Thymus (tissue), 11 donors: ENCODE results near the gene ANO3. TPM values are rescaled to one million over a fixed set of nuclear protein-coding genes. Genes with fewer than 3 reads are reported as not detected.

Source experiments
- DNase-seq, 9 donors: peaks; one replicate each; pipeline ENCODE4 v3.0.0-alpha.2; 2013; ENCODE audit warnings: low spot score in 9 of 9, low read depth in 6 of 9, missing footprints in 1 of 9
- H3K27ac ChIP-seq, 2 donors: one replicate each; pipeline ENCODE4 v1.5.1; 2013; ENCODE audit warnings: control low read depth in 1 of 2, low read depth in 1 of 2, low read length in 1 of 2, mild to moderate bottlenecking in 1 of 2, moderate library complexity in 1 of 2
- H3K27me3 ChIP-seq, 2 donors: one replicate each; pipeline ENCODE4 v1.5.1; 2013; ENCODE audit warnings: low read length in 1 of 2; ENCODE audit not compliant: control insufficient read depth in 2 of 2, insufficient read depth in 1 of 2
- H3K36me3 ChIP-seq, 2 donors: one replicate each; pipeline ENCODE4 v1.5.1; 2013; ENCODE audit warnings: low read length in 1 of 2, mild to moderate bottlenecking in 1 of 2, moderate library complexity in 1 of 2; ENCODE audit not compliant: control insufficient read depth in 2 of 2, insufficient read depth in 2 of 2
- H3K4me1 ChIP-seq, 2 donors: one replicate each; pipeline ENCODE4 v1.5.1; 2013; ENCODE audit warnings: low read length in 2 of 2; ENCODE audit not compliant: control insufficient read depth in 2 of 2, insufficient read depth in 2 of 2
- H3K4me3 ChIP-seq, 2 donors: one replicate each; pipeline ENCODE4 v1.5.1; 2013; ENCODE audit warnings: low read length in 2 of 2, control low read depth in 1 of 2, mild to moderate bottlenecking in 1 of 2
- H3K9me3 ChIP-seq, 2 donors: one replicate each; pipeline ENCODE4 v1.5.1; 2013; ENCODE audit warnings: low read length in 1 of 2, mild to moderate bottlenecking in 1 of 2; ENCODE audit not compliant: control insufficient read depth in 2 of 2, insufficient read depth in 1 of 2
- WGBS: extraction: QIAGEN DNeasy Blood & Tissue Kit; methylation state at CpG from one replicate; pipeline ENCODE4 v1.1.7; 2013; 5-methylcytosine and 5-hydroxymethylcytosine counted together
- polyA plus RNA-seq: library from polyadenylated mRNA; stranded (reverse); fragments of 200-250 nt; gene quantifications from one replicate; pipeline ENCODE4 v1.2.3, GENCODE V29; 2013
- total RNA-seq: library from RNA; stranded (reverse); fragments of 120-200 nt; gene quantifications from one replicate; pipeline ENCODE4 v1.2.4, GENCODE V29; 2013
- donor health status: healthy.

The ANO3 gene
- total and polyA plus RNA-seq, 2 donors: 0.09 to 0.25 TPM

GRCh38 chr11:26335903-26336302 is 4.0 kb downstream of the ANO3 start:
- Histone ChIP-seq H3K4me3 (no peak overlapping the region), H3K9me3 (no peaks in the 10 kb centered on the region), H3K36me3 (no peaks in the 10 kb centered on the region), H3K27ac (no peak overlapping the region), H3K27me3 (peaks cover 0 to 7% of the 10 kb centered on the region in 2 donors), H3K4me1 (no peaks in the 10 kb centered on the region)
- peak in 1 of 9 donors; percentile 1 for DNase-seq

DNA sequence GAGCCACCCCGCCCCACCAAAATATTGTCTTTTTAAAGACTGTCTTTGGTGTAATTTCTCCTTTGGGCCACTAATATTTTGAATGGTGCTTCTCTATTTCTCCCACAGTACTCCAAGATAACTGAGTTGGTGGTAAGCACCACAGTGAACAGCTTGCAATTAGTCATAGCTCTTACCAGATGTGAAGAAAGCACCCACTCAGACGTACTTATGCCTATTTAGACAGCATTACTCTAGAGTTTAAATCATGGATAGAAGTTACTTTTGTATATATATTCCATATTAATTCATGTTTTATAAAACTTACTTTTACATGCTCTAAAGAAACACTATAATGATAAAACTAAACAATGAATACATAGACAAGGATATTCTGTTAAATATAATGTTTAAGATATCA is 12.7 kb downstream of the ANO3 start:
- Histone ChIP-seq H3K9me3 (no peaks in the 10 kb centered on the region), H3K4me3 (no peak overlapping the region), H3K4me1 (no peaks in the 10 kb centered on the region), H3K27ac (no peak overlapping the region), H3K27me3 (no peaks in the 10 kb centered on the region), H3K36me3 (no peaks in the 10 kb centered on the region)
- 91% methylated on average over 2 of the region's 2 CpGs for whole genome bisulfite sequencing
- DNase-seq: no peak

DNA sequence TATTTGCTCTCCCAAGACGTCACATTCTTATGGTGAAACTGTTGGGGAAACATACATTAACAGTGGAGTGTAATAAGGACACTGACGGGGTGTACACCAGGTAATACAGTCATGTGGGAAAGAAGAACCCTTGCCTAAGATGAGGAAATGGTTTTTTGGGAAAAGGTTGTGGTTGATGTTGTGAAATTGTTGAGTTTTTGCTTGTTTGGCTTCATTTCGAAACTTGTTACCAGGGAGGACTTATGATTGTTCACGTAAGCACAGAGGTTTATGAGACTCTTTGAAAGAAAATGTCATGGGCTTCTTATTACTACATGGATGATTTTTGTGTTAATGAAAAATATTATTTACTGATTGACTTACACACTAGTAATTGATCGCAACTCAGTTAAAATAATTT is 16.8 kb downstream of the ANO3 start:
- H3K27ac ChIP-seq: no peak overlapping the region
- WGBS: 87% methylated on average over 5 of the region's 5 CpGs
- H3K4me1 ChIP-seq: no peaks in the 10 kb centered on the region
- H3K36me3 ChIP-seq: no peaks in the 10 kb centered on the region
- DNase-seq: no peak
- no peaks in the 10 kb centered on the region for H3K9me3 ChIP-seq
- H3K4me3 ChIP-seq: no peak overlapping the region
- no peaks in the 10 kb centered on the region for H3K27me3 ChIP-seq

- WGBS: 91% methylated on average over 7 of the region's 7 CpGs
- Histone ChIP-seq H3K4me3 (no peak overlapping the region), H3K27ac (no peak overlapping the region), H3K4me1 (no peaks in the 10 kb centered on the region), H3K36me3 (no peaks in the 10 kb centered on the region), H3K9me3 (no peaks in the 10 kb centered on the region), H3K27me3 (no peaks in the 10 kb centered on the region)
- DNase-seq: no peak
Observed at GRCh38 chr11:26350002-26350401, 18.1 kb downstream of the ANO3 start.

GRCh38 chr11:26353010-26353409 is 21.1 kb downstream of the ANO3 start:
- DNase-seq: no peak
- Histone ChIP-seq H3K4me3 (no peak overlapping the region), H3K27ac (no peak overlapping the region), H3K4me1 (no peaks in the 10 kb centered on the region), H3K36me3 (no peaks in the 10 kb centered on the region), H3K27me3 (no peaks in the 10 kb centered on the region), H3K9me3 (no peaks in the 10 kb centered on the region)
- 91% methylated on average over 5 of the region's 5 CpGs for WGBS

DNA sequence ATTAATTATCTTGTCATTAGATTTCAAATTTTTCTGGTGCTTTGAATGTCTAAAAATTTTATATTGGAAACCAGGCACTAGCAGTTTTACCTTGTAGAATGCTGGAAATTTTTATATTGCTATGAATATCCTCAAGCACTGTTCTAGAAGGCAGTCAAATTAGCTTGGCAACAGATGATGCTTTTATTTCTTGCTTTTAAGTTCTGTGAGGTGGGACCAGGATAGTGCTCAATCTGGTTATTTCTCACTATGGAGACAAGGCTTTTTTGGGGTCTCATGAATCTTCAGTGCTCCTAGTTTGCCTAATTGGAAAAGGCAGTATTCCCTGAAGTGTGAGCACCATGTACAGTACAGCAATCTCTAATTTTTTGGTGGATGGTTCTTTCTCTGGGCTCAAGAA is 27.1 kb downstream of the ANO3 start:
- no peaks in the 10 kb centered on the region for H3K4me1 ChIP-seq
- DNase-seq: no peak
- no peaks in the 10 kb centered on the region for H3K36me3 ChIP-seq
- no peaks in the 10 kb centered on the region for H3K9me3 ChIP-seq
- H3K27ac ChIP-seq: no peak overlapping the region
- no peaks in the 10 kb centered on the region for H3K27me3 ChIP-seq
- H3K4me3 ChIP-seq: no peak overlapping the region

GRCh38 chr11:26365284-26365683 is 33.4 kb downstream of the ANO3 start:
- Histone ChIP-seq H3K9me3 (peaks cover 0 to 8% of the 10 kb centered on the region in 2 donors), H3K27ac (no peak overlapping the region), H3K4me1 (no peaks in the 10 kb centered on the region), H3K4me3 (no peak overlapping the region), H3K36me3 (no peaks in the 10 kb centered on the region), H3K27me3 (no peaks in the 10 kb centered on the region)
- DNase-seq: no peak
- WGBS: 93% methylated on average over 1 of the region's 1 CpG

- H3K27ac ChIP-seq: no peak overlapping the region
- no peaks in the 10 kb centered on the region for H3K4me1 ChIP-seq
- no peaks in the 10 kb centered on the region for H3K36me3 ChIP-seq
- no peaks in the 10 kb centered on the region for H3K27me3 ChIP-seq
- no peaks in the 10 kb centered on the region for H3K9me3 ChIP-seq
- WGBS: 94% methylated on average over 1 of the region's 1 CpG
- DNase-seq: no peak
- no peak overlapping the region for H3K4me3 ChIP-seq
Observed at GRCh38 chr11:26377619-26378018, 45.7 kb downstream of the ANO3 start.

GRCh38 chr11:26399336-26399735 is 67.4 kb downstream of the ANO3 start:
- DNase-seq: no peak
- Histone ChIP-seq H3K4me1 (no peaks in the 10 kb centered on the region), H3K9me3 (no peaks in the 10 kb centered on the region), H3K36me3 (no peaks in the 10 kb centered on the region), H3K27me3 (no peaks in the 10 kb centered on the region), H3K4me3 (no peak overlapping the region), H3K27ac (no peak overlapping the region)
- WGBS: 84% methylated on average over 1 of the region's 1 CpG

- H3K36me3 ChIP-seq: no peaks in the 10 kb centered on the region
- DNase-seq: no peak
- no peak overlapping the region for H3K4me3 ChIP-seq
- no peaks in the 10 kb centered on the region for H3K4me1 ChIP-seq
- H3K27ac ChIP-seq: no peak overlapping the region
- no peaks in the 10 kb centered on the region for H3K9me3 ChIP-seq
- no peaks in the 10 kb centered on the region for H3K27me3 ChIP-seq
- WGBS: 90% methylated on average over 5 of the region's 5 CpGs
Observed at GRCh38 chr11:26410706-26411366, 78.9 kb downstream of the ANO3 start.
